CD8-positive, alpha-beta memory T cell (primary cell): ENCODE measurements around the gene RYR3. TPM values are rescaled to one million over a fixed set of nuclear protein-coding genes. Genes with fewer than 3 reads are reported as not detected.

Experiments
- CTCF ChIA-PET: fragments of 350-600 bp; sonication (Branson Sonifier 250); formaldehyde crosslinking; loops from one replicate; lab custom pipeline; 2021; ENCODE audit warnings: antibody characterized with exemption; lab: Charles Lee
- POLR2A ChIA-PET: fragments of 350-600 bp; sonication (Branson Sonifier 250); formaldehyde crosslinking; loops from one replicate; lab custom pipeline; 2021; ENCODE audit warnings: antibody characterized with exemption; lab: Charles Lee
- DNase-seq, 5 donors: peaks; one replicate each; pipeline versions ENCODE4 v3.0.0 to v3.0.0-alpha.2; 2020 to 2022; ENCODE audit warnings: mixed read lengths in 1 of 5
- H3K27ac ChIP-seq: one replicate; pipeline ENCODE4 v1.7.0; 2013; ENCODE audit warnings: low read depth, mild to moderate bottlenecking, low read length, moderate library complexity
- H3K27me3 ChIP-seq: 2 replicates; pipeline ENCODE4 v1.7.0; 2013; ENCODE audit warnings: low read length, mild to moderate bottlenecking; ENCODE audit not compliant: insufficient read depth, poor library complexity, severe bottlenecking
- H3K36me3 ChIP-seq: 2 replicates; pipeline ENCODE4 v1.7.0; 2013; ENCODE audit warnings: mild to moderate bottlenecking, low read length, moderate library complexity; ENCODE audit not compliant: insufficient read depth
- H3K4me1 ChIP-seq: 2 replicates; pipeline ENCODE4 v1.7.0; 2013; ENCODE audit warnings: mild to moderate bottlenecking, low read length, moderate library complexity; ENCODE audit not compliant: insufficient read depth
- H3K4me3 ChIP-seq: 2 replicates; pipeline ENCODE4 v1.7.0; 2013; ENCODE audit warnings: mild to moderate bottlenecking, low read length
- H3K9me3 ChIP-seq: 2 replicates; pipeline ENCODE4 v1.7.0; 2013; ENCODE audit warnings: mild to moderate bottlenecking, low read length
- H3K27ac Mint-ChIP-seq, 8 donors: one replicate each; pipeline ENCODE4 v1.8.0; 2020 to 2021; ENCODE audit warnings: mixed read lengths in 8 of 8, mild to moderate bottlenecking in 6 of 8, inconsistent platforms in 3 of 8, moderate library complexity in 3 of 8
- H3K27me3 Mint-ChIP-seq, 2 donors: one replicate each; pipeline ENCODE4 v1.8.0; 2020 to 2021; ENCODE audit warnings: mixed read lengths in 2 of 2, mild to moderate bottlenecking in 1 of 2, moderate library complexity in 1 of 2
- H3K36me3 Mint-ChIP-seq, 3 donors: one replicate each; pipeline ENCODE4 v1.8.0; 2020 to 2021; ENCODE audit warnings: mixed read lengths in 3 of 3, inconsistent platforms in 1 of 3, mild to moderate bottlenecking in 1 of 3
- H3K4me1 Mint-ChIP-seq, 3 donors: one replicate each; pipeline ENCODE4 v1.8.0; 2020 to 2021; ENCODE audit warnings: mixed read lengths in 3 of 3, inconsistent platforms in 1 of 3, mild to moderate bottlenecking in 1 of 3
- H3K4me3 Mint-ChIP-seq, 7 donors: one replicate each; pipeline ENCODE4 v1.8.0; 2020 to 2021; ENCODE audit warnings: mixed read lengths in 7 of 7, mild to moderate bottlenecking in 6 of 7, moderate library complexity in 4 of 7, inconsistent platforms in 2 of 7
- H3K9me3 Mint-ChIP-seq, 5 donors: one replicate each; pipeline ENCODE4 v1.8.0; 2020 to 2022; ENCODE audit warnings: mixed read lengths in 5 of 5, mild to moderate bottlenecking in 3 of 5, moderate library complexity in 2 of 5, inconsistent platforms in 1 of 5
- polyA plus RNA-seq: library from polyadenylated mRNA; unstranded; fragments of 300-500 nt; fragmentation: Illumina TruSeq; gene quantifications from one replicate; pipeline ENCODE4 v1.2.3, GENCODE V29; 2021
- total RNA-seq, 2 experiments: library from RNA; stranded (reverse); gene quantifications; one replicate each; pipeline ENCODE4 v1.2.3, GENCODE V29; 2021

The RYR3 gene
- total and polyA plus RNA-seq, 3 experiments from 2014 or later, result 0.08 TPM; not detected in 2

GRCh38 chr15:33754242-33754641 lies 443.5 kb downstream of the RYR3 start:
- Mint-ChIP-seq H3K27ac (no peak overlapping the region), H3K36me3 (peaks cover 0 to 2% (median 0%) of the 10 kb centered on the region in 3 donors), H3K4me3 (no peak overlapping the region), H3K4me1 (no peaks in the 10 kb centered on the region), H3K9me3 (peaks cover 0 to 3% (median 0%) of the 10 kb centered on the region in 5 donors), H3K27me3 (peaks cover 6 to 30% of the 10 kb centered on the region in 2 donors)
- no peak overlapping the region for H3K27ac ChIP-seq
- H3K9me3 ChIP-seq, result no peaks in the 10 kb centered on the region
- DNase-seq, result no peak
- no peaks in the 10 kb centered on the region for H3K27me3 ChIP-seq
- H3K4me1 ChIP-seq, result no peaks in the 10 kb centered on the region
- no peaks in the 10 kb centered on the region for H3K36me3 ChIP-seq
- CTCF ChIA-PET, result no interaction called here
- H3K4me3 ChIP-seq, result no peak overlapping the region
- POLR2A ChIA-PET, result no interaction called here

DNA sequence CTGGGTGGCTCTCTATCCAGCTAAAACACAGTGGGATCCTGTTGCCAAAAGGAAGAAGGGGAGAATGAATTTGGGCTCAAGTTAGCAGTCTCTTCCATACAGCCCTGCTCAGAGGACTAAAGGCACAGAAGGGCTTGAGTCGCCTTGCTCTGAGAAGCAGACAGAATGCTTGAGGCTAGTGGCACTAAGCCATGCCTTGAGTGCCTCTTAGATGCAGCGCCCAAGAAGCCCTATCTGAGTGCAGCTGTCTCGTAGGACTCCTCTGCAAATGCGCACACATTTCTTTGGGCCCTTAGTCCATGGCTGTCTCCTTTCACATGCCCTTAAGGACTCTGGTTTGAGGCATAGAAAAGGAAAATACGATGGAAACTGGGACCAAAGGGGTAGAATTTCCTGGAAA lies 446.2 kb downstream of the RYR3 start:
- no peak overlapping the region for H3K27ac Mint-ChIP-seq
- no peaks in the 10 kb centered on the region for H3K4me1 ChIP-seq
- H3K36me3 ChIP-seq, result no peaks in the 10 kb centered on the region
- no peak overlapping the region for H3K4me3 ChIP-seq
- DNase-seq, result no peak
- peaks cover 0 to 4% (median 0%) of the 10 kb centered on the region in 3 donors for H3K36me3 Mint-ChIP-seq
- no peaks in the 10 kb centered on the region for H3K9me3 ChIP-seq
- H3K4me3 Mint-ChIP-seq, result no peak overlapping the region
- peaks cover 14 to 53% of the 10 kb centered on the region in 2 donors for H3K27me3 Mint-ChIP-seq
- POLR2A ChIA-PET, result no interaction called here
- CTCF ChIA-PET, result interaction anchor here (0.6 kb wide), 1 partner anchor 1996 kb away, joined by 3 read pairs; no protein-coding TSS in a partner anchor
- no peak overlapping the region for H3K27ac ChIP-seq
- no peaks in the 10 kb centered on the region for H3K4me1 Mint-ChIP-seq
- peaks cover 0 to 2% (median 0%) of the 10 kb centered on the region in 5 donors for H3K9me3 Mint-ChIP-seq
- H3K27me3 ChIP-seq, result no peaks in the 10 kb centered on the region

DNA sequence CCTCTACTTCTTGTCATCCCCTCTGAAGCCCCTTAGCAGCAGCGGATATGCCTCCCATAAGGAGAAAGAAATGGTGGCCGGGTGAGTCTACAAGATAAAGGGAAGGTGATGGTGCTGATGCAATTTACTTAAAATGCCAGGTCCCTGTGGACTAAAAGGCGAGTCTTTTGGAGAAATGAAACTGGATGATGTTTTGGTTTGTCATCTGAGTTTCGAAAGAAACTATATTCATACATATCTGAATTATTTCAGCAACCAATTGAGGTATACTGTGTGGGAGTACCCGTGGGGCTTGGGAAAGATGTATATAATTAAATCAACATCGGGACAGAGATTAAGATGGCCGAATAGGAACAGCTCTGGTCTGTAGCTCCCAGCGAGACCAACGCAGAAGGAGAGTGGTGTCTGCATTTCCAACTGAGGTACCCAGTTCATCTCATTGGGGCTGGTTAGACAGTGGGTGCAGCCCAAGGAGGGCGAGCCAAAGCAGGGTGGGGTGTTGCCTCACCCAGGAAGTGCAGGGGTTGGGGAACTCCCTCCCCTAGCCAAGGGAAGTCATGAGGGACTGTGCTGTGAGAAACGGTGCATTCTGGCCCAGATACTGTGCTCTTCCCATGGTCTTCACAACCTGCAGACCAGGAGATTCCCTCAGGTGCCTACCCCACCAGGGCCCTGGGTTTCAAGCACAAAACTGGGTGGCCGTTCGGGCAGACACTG lies 446.9 kb downstream of the RYR3 start:
- Mint-ChIP-seq H3K4me1 (no peaks in the 10 kb centered on the region), H3K36me3 (peaks cover 0 to 4% (median 0%) of the 10 kb centered on the region in 3 donors), H3K27ac (no peak overlapping the region), H3K4me3 (no peak overlapping the region), H3K27me3 (peaks cover 18 to 54% of the 10 kb centered on the region in 2 donors), H3K9me3 (peaks cover 0 to 2% (median 0%) of the 10 kb centered on the region in 5 donors)
- H3K27me3 ChIP-seq, result no peaks in the 10 kb centered on the region
- CTCF ChIA-PET, result no interaction called here
- H3K27ac ChIP-seq, result no peak overlapping the region
- no peaks in the 10 kb centered on the region for H3K9me3 ChIP-seq
- no peak for DNase-seq
- POLR2A ChIA-PET, result no interaction called here
- no peaks in the 10 kb centered on the region for H3K4me1 ChIP-seq
- no peaks in the 10 kb centered on the region for H3K36me3 ChIP-seq
- no peak overlapping the region for H3K4me3 ChIP-seq

DNA sequence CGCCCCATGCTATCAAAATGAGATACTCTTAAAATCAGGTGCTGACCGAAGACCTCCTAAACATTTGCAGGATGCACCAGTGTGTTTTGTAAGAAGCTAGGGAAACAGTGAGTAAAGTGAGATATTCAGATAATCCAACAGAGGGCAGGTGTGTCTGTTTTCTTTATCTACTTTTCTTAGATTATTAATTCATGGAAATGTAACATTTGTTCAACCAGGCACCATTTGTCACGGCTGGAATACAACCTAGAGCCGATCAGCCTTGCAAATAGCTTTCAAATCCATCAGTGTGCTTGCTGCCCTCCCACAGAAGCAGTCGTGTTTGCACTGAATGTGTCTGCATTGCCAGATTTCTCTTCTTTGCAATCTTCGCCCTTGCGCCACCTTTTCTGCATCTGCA lies 455.6 kb downstream of the RYR3 start:
- DNase-seq, result no peak
- Mint-ChIP-seq H3K4me1 (no peaks in the 10 kb centered on the region), H3K27me3 (peaks cover 9 to 12% of the 10 kb centered on the region in 2 donors), H3K4me3 (no peak overlapping the region), H3K36me3 (peaks cover 0 to 2% (median 0%) of the 10 kb centered on the region in 3 donors), H3K27ac (no peak overlapping the region), H3K9me3 (no peaks in the 10 kb centered on the region)
- Histone ChIP-seq H3K27ac (no peak overlapping the region), H3K4me3 (no peak overlapping the region), H3K9me3 (no peaks in the 10 kb centered on the region), H3K4me1 (no peaks in the 10 kb centered on the region), H3K36me3 (no peaks in the 10 kb centered on the region), H3K27me3 (no peaks in the 10 kb centered on the region)
- CTCF ChIA-PET, result no interaction called here
- POLR2A ChIA-PET, result no interaction called here

- Mint-ChIP-seq H3K4me1 (no peaks in the 10 kb centered on the region), H3K9me3 (no peaks in the 10 kb centered on the region), H3K27me3 (peaks cover 2 to 9% of the 10 kb centered on the region in 2 donors), H3K27ac (no peak overlapping the region), H3K36me3 (no peaks in the 10 kb centered on the region), H3K4me3 (no peak overlapping the region)
- Histone ChIP-seq H3K9me3 (no peaks in the 10 kb centered on the region), H3K27me3 (no peaks in the 10 kb centered on the region), H3K27ac (no peak overlapping the region), H3K36me3 (no peaks in the 10 kb centered on the region), H3K4me1 (no peaks in the 10 kb centered on the region), H3K4me3 (no peak overlapping the region)
- ChIA-PET CTCF (no interaction called here), POLR2A (no interaction called here)
- no peak for DNase-seq
Measured at GRCh38 chr15:33768670-33769190, 458.0 kb downstream of the RYR3 start.

- H3K9me3 ChIP-seq, result no peaks in the 10 kb centered on the region
- Mint-ChIP-seq H3K4me3 (no peak overlapping the region), H3K4me1 (no peaks in the 10 kb centered on the region), H3K27me3 (peaks cover 4 to 11% of the 10 kb centered on the region in 2 donors), H3K9me3 (no peaks in the 10 kb centered on the region), H3K27ac (no peak overlapping the region), H3K36me3 (no peaks in the 10 kb centered on the region)
- no peaks in the 10 kb centered on the region for H3K4me1 ChIP-seq
- ChIA-PET POLR2A (no interaction called here), CTCF (no interaction called here)
- H3K27me3 ChIP-seq, result no peaks in the 10 kb centered on the region
- no peak overlapping the region for H3K27ac ChIP-seq
- H3K36me3 ChIP-seq, result no peaks in the 10 kb centered on the region
- no peak overlapping the region for H3K4me3 ChIP-seq
- DNase-seq, result no peak
Measured at GRCh38 chr15:33773969-33774368, 463.2 kb downstream of the RYR3 start.

GRCh38 chr15:33778852-33779251 lies 468.1 kb downstream of the RYR3 start:
- H3K4me1 Mint-ChIP-seq, result no peaks in the 10 kb centered on the region
- H3K4me3 ChIP-seq, result no peak overlapping the region
- H3K27me3 Mint-ChIP-seq, result peaks cover 5 to 7% of the 10 kb centered on the region in 2 donors
- no peaks in the 10 kb centered on the region for H3K9me3 ChIP-seq
- H3K9me3 Mint-ChIP-seq, result no peaks in the 10 kb centered on the region
- ChIA-PET POLR2A (no interaction called here), CTCF (no interaction called here)
- H3K36me3 ChIP-seq, result no peaks in the 10 kb centered on the region
- H3K4me1 ChIP-seq, result no peaks in the 10 kb centered on the region
- H3K27me3 ChIP-seq, result no peaks in the 10 kb centered on the region
- no peaks in the 10 kb centered on the region for H3K36me3 Mint-ChIP-seq
- no peak for DNase-seq
- no peak overlapping the region for H3K27ac Mint-ChIP-seq
- no peak overlapping the region for H3K4me3 Mint-ChIP-seq
- H3K27ac ChIP-seq, result no peak overlapping the region

GRCh38 chr15:33780011-33780768 lies 469.4 kb downstream of the RYR3 start:
- Histone ChIP-seq H3K4me1 (no peaks in the 10 kb centered on the region), H3K27me3 (no peaks in the 10 kb centered on the region), H3K4me3 (no peak overlapping the region), H3K27ac (no peak overlapping the region), H3K9me3 (no peaks in the 10 kb centered on the region), H3K36me3 (no peaks in the 10 kb centered on the region)
- Mint-ChIP-seq H3K36me3 (no peaks in the 10 kb centered on the region), H3K4me3 (no peak overlapping the region), H3K9me3 (no peaks in the 10 kb centered on the region), H3K27ac (no peak overlapping the region), H3K27me3 (peaks cover 6 to 16% of the 10 kb centered on the region in 2 donors), H3K4me1 (no peaks in the 10 kb centered on the region)
- DNase-seq, result no peak
- ChIA-PET CTCF (no interaction called here), POLR2A (no interaction called here)
